HG02870 (cell line): ENCODE measurements around the gene NRCAM.

Experiments used
- ATAC-seq: cut with Tn5 transposase; IDR thresholded peaks from one replicate; pipeline ENCODE4 v1.9.1; 2021; ENCODE audit warnings: mild to moderate bottlenecking, moderate library complexity; ENCODE audit not compliant: unreplicated experiment

Gene NRCAM

GRCh38 chr7:108142180-108142579 lies 314.1 kb downstream of the NRCAM start:
- no peak for ATAC-seq

GRCh38 chr7:108140671-108141070 lies 315.6 kb downstream of the NRCAM start:
- ATAC-seq: no peak

DNA sequence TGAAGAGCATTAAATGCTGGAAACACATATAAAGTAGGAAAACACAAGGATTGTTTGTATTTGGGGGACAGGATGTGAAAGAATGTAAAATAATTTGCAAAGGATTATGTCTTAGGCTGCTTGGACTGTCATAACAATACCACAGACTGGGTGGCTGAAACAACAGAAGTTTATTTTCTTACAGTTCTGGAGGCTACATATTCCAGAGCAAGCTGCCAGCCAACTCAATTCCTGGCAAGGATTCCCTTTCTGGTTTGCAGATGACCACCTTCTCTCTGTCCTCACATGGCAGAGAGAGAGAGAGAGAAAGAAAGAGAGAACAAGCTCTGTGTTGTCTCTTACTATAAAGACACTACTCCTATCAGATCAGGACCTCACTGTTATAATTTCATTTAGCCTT lies 317.3 kb downstream of the NRCAM start:
- no peak for ATAC-seq

DNA sequence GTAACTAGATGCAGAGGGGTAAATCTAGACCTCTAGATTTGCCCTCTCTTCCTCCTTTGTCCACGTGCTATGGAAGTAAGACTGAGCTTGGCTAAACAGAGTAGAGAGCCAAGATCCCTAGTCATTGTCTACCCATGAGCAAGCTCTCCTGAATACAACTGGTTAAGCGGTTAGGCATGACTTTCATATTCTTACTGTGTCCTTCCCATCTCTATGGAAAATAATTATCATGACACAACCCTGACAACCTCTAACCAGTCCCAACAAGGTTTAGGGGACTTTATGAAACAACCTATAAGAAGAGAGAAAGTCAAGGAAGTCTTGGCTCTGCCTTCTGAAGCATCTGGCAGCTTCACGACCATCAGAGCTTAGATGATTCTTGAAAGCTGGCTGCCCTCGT lies 318.2 kb downstream of the NRCAM start:
- ATAC-seq: no peak

DNA sequence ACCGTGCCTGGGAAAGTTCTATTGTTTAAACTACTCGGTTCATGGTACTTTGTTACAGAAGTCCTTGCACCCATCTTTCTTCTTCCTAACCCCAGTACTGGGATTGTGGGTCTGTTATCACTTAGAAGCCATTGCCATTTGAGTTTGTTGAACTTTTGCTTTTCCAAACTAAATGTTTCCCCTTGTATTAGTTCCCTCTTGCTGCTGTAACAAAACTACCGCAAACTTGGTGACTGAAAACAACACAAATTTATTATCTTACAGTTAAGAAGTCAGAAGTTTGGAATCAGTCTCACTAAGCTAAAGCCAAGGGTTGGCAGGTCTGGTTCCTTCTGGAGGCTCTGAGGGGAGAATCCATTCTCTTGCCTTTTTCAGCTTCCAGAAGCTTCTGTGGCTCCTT lies 319.2 kb downstream of the NRCAM start:
- no peak for ATAC-seq

DNA sequence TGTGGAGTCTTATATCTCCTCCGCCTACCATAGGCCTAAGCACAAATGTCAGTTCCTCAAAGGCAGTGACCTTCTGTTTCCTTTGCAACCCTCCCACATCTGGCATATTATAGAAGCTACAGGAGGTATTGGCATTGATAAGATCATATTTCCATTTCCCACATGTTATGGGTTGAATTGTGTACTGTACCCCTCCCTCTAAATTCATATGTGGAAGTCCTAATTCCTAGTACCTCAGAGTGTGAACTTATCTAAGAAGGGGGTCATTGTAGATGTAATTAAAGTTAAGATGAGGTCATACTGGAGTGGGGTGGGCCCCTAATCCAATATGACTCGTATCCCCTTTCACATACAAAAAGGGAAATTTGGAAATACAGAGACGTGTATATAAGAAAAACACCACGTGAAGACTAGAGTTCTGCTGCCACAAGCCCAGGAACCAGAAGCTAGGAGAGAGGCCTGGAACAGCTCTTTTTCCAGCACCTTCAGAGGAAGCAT lies 320.0 kb downstream of the NRCAM start:
- ATAC-seq: peak; percentile 25

DNA sequence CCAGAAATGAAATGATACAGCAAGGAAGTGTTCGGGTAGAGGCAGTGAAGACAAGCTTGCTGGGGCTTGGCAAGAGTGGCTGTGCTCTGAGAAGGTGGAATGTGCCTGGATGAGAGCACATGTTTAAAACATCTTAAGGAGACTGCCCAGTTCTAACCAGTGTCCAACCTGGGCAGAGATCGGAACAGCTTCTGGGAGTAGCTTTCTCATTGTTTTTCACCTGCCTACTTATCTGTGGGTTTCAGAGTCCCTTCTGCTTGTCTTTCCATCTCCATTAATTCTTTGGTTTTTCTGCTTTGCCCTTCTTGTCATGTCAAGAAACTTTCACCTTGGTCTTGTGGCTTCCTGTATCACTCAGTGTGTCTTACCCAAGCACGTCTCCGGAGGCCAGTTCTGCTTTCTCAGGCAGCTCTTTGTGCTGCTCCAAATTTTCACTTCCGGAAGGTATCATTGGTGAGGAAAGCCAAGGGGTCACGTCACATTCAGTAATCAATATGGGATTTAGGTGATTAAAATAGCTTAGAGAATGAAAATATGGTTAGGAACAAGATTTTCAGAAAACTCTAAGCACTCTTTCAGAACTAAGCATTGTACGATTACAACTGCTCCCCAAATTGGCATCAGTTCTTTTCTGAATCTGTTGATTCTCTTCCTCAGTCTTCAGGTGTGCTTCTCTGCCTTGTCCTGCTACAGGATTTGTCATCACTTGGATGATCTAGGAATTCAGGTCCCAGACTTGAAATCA lies 320.6 kb downstream of the NRCAM start:
- peak; percentile 94 for ATAC-seq

- no peak for ATAC-seq
Observed at GRCh38 chr7:108134486-108134885, 321.8 kb downstream of the NRCAM start.

GRCh38 chr7:108132551-108133265 lies 323.5 kb downstream of the NRCAM start:
- no peak for ATAC-seq

GRCh38 chr7:108130261-108130660 lies 326.0 kb downstream of the NRCAM start, which contains the start of gene LAMB4:
TSS of gene LAMB4 (minus strand) at chr7:108130361. CDS start at chr7:108123164, 7,197 bp downstream.
- no peak for ATAC-seq

DNA sequence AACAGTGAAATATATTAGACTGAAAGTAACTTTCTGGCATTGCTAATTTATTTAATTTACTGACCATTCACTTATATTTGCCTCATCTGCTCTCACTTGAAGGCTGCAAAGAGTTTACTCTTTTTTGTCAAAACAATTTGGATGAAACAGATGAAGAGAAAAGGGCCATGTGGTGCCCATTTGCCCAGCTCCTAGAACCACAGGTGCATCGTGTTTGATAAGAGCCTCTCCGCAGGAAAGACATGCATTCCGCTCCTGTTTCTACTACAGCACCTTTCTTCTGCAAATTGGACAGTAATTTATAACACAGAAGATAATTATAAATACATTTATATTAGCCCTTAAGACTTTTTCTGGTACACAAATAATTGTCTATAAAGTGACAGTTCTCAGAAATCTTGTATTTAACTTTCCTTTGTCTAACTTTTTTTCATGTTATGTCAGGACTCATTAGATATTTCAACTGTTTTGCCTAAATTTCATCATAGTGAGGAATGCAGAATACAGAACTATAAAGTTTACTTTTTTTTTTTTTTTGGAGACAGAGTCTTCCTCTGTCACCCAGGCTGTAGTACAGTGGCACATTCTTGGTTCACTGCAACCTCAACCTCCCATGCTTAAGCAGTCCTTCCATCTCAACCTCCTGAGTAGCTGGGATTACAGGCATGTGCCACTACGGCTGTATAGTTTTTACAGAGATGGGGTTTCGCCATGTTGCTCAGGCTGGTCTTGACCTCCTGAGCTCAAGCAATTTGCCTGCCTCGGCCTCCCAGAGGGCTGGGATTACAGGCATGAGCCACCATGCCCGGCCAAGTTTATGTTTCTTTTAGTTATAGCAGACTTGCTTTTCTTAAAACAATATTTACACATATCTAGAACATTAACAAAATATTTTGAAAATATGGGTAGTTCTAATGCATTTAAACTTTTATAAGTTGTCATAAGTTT lies 326.9 kb downstream of the NRCAM start:
- ATAC-seq: no peak

GRCh38 chr7:108128514-108128913 lies 327.7 kb downstream of the NRCAM start:
- ATAC-seq: no peak

DNA sequence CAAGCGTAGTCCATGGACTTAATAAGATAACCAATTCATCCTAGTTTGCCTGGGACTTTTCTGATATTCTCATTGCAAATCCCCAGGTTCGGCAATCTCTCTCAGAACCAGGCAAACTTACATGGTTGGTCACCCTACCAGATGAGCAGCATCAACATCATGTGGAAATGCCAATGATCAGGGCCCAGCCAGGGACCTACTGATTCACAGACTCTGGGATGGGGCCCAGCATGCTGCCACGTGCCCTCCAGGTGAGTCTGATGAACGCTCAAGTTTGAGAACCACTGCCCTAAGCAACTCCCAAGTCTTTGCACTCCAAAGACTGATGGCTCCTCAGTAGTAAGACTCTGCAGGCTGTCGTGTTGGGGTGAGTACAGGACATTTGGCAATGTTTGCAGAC lies 328.8 kb downstream of the NRCAM start:
- no peak for ATAC-seq

DNA sequence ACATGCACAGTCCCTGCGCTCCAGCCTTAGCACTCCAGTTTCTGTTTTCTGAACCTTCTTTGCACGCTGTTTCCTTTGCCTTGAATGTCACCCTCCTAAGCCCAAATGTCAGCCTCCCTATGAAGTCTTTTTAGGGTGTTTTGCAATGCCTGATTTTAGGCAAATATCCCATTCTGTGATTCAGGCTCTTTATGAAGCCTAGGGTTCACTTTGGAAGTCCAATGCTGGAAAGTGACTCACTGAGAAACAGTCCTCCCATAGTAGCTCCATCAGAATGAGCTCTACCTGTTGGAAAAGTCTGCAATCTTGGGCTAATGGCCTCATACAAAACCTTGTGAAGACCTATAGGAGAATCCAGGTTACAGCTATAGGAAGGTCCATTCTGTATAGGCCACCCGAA lies 331.4 kb downstream of the NRCAM start:
- no peak for ATAC-seq

- peak; percentile 53 for ATAC-seq
Observed at GRCh38 chr7:108122181-108122580, 334.1 kb downstream of the NRCAM start.

DNA sequence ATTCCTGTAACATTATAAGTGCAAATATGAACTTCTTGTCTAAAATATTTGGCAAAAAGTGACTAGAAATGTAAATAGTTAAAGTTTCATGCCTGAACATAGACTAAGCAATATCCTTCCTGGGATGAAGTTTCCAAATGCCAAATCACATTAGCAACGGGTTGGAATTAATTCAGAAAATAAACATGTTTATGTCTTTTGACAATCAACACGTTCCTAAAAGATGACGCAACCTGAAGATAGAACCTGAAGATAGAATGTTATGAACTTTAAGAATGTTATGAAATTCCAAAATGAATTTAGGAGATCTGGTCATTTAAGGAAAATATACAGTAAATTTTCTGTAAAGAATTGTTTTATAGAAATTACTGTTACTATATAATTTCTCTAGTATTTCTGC lies 335.3 kb downstream of the NRCAM start:
- no peak for ATAC-seq

DNA sequence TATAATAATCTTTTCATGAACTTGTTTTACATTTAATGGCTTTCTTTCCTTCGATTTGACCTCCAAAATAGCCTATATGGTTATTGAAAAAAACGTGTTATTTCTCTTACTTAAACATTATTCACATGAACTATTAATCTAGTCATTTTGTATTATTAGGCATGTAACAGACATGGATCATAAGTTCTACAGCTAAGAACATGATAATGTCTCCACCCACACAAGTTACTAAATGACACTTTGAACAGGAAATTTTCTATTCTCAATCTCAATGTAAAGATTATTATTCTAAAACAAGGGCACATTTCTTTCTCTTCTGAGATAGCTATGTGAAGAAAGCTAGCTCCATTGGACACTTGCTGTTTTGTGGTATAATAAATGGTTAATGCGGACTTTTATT lies 336.0 kb downstream of the NRCAM start:
- ATAC-seq: peak; percentile 62

DNA sequence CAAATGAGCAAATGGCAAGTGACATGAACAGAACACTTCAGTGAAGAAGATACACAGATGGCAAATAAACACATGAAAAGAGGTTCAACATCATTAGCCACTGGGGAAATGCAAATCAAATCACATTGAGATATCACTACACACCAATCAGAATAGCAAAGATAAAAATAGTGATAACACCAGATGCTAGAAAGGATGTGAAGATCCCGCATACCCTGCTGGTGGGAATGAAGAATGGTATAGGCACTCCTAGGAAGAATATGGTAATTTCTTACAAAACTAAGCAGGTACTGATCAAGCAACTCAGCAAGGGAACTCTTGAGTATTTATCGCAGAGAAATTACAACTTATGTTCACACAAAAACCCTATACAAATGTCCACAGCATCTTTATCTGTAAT lies 337.3 kb downstream of the NRCAM start:
- ATAC-seq: no peak

GRCh38 chr7:108114117-108114841 lies 342.0 kb downstream of the NRCAM start:
- ATAC-seq: peak; percentile 90

GRCh38 chr7:108112683-108113082 lies 343.6 kb downstream of the NRCAM start:
- ATAC-seq: no peak
